GM19397 (cell line): ENCODE results near the gene AGAP1.

ENCODE experiments used
- ATAC-seq: cut with Tn5 transposase; IDR thresholded peaks from one replicate; pipeline ENCODE4 v1.9.1; 2021; ENCODE audit warnings: mild to moderate bottlenecking, moderate library complexity; ENCODE audit not compliant: unreplicated experiment

AGAP1 gene

GRCh38 chr2:235486729-235487128, 7.1 kb upstream of the AGAP1 start:
- ATAC-seq, result no peak

DNA sequence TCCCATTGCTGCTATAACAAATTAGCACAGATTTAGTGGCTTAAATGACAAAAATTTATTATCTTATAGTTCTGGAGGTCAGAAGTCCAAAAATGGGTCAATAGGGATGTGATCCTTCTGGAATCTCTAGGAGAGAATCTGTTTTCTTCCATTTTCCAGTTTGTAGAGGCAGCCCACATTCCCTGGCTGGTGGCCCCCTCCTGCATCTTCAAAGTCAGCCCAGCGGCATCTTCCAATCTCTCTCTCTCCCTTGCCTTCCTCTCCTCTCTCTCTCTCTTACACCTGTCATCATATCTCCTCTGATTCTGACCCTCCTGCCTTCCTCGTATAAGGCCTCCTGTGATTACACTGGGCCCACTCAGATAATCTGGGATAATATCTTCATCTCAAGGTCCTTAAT, 3.9 kb upstream of the AGAP1 start:
- no peak for ATAC-seq

- no peak for ATAC-seq
Observed at GRCh38 chr2:235492850-235493344, 946 bp upstream of the AGAP1 start.

DNA sequence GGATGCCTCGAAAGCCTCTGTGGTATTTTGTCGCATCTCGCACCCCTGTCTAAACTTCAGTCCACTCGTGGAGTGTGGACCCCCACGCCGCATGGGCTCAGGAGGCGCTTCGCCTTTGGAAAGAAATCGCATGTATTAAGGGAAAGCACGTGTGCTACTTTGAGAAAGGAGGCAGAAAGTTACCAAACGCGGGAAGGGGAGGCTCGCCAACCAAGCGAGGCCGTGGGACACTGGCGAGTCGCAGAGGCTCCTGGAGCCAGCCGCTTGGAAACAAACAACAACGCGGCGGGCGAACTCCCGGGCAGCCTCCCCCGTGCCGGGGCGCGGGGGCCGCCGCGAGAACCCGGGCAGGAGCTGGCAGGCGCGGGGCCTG, 455 bp upstream of the AGAP1 start:
- no peak for ATAC-seq

DNA sequence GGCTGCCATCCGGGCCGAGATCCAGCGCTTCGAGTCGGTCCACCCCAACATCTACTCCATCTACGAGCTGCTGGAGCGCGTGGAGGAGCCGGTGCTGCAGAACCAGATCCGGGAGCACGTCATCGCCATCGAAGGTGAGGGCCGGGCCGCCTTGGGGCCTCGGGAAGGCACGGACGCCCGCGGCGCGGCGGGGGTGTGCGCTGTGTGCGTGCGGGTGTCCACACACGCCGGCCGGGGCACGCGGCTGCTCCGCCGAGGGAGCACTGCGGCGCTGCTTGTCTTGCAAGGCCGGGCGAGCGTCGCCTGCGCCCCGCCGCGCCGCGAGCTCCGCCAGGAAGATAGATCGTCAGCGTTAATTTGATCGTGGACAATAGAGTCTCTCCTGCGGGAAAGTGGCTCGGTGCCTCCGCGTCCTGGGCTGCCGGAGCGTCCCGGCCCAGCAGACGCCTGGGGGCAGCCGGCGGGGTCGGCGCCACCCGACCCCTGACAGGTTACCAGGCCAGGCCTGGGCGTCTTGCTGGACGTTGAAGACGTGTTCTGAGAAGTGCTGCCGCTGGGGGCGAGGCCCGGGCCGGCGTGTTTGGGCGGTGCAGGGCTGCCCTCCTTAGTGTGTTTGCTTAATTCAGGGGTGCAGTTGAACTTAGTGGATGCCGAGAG, 1.0 kb downstream of the AGAP1 start:
- ATAC-seq, result no peak

DNA sequence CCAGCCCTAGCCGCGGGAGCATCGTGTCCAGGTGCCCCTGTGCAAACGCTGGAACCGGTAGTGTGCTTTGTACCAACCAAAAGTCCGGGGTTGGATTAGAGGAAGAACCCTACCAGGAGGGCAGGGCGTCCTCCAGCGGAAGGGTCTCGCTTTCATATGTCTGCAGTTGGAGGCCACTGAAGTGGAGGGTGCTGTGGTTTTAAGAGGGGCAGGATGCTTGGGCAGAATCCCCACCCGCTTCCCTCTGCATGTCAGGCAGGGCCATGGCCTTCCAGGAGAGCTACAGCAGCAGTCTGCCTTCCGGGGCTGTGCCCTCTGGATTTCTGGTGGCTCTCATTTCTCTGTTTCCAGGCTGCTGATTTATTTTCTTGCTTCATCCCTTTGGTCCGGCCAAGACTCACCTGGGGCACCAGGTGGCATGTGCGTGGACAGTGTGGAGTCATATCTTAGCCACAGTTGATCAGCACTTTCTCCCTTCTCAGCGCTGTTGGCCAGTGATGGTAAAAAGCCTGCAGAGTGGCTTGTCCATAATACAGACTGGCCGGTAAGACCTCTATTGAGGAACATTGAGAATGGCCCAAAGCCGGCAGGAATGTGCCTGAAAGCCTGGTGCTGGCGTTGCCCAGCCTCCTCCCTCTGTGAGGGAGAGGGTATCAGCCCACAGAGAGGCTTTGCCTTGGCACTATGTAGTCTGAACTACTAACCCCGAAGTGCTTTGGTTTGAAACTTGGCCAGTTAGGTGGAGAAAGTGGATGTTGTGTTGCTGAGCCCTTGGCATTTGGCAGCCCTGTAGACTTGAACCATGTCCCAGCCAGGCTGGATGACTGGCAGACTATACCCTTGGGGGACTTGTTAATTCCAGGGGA, 1.8 kb downstream of the AGAP1 start:
- ATAC-seq, result no peak

GRCh38 chr2:235496239-235496621, 2.4 kb downstream of the AGAP1 start:
- no peak for ATAC-seq

GRCh38 chr2:235497096-235497495, 3.3 kb downstream of the AGAP1 start:
- no peak for ATAC-seq

- no peak for ATAC-seq
Observed at GRCh38 chr2:235498541-235498940, 4.7 kb downstream of the AGAP1 start.

GRCh38 chr2:235498946-235499812, 5.3 kb downstream of the AGAP1 start:
- ATAC-seq, result no peak

- no peak for ATAC-seq
Observed at GRCh38 chr2:235500110-235500760, 6.4 kb downstream of the AGAP1 start.

- ATAC-seq, result no peak
Observed at GRCh38 chr2:235500761-235501672, 7.2 kb downstream of the AGAP1 start.

DNA sequence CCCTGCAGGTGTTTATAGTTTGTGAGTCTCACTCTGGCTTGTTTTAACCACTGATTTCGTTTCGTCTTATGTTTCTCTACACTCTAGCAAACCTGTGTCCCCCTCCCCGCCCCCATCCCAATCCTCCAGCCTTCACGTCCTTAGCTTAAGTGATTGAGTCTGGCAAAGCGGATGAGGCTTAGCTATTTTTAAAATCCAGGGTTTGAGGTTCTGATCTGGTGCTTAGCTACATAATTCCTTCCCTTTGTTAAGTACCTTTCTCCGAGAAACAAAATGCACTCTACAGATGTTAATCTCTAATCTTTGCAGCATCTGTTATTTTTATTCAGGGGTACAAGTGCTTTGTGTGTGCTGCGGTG, 7.8 kb downstream of the AGAP1 start:
- no peak for ATAC-seq

DNA sequence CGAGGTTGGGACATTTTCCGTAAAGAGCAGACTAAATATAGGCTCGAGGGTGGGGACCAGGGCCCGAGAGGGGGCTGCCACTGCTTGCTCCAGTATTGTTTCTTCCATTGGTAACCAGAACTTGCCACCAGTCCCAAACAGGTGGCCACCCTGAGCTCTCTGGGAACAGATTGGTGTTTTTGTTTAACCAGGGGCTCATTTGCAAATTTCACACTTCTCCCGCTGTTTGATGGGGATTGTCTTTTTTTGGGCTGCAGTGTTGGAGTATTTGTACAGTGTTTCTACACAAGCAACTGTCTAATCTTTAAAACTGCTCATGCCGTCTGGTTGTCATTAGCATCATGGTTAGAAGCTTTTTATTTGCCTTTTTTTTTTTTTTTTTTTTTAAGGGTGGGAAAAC, 8.5 kb downstream of the AGAP1 start:
- ATAC-seq, result no peak

GRCh38 chr2:235504441-235505180, 10.8 kb downstream of the AGAP1 start:
- no peak for ATAC-seq

DNA sequence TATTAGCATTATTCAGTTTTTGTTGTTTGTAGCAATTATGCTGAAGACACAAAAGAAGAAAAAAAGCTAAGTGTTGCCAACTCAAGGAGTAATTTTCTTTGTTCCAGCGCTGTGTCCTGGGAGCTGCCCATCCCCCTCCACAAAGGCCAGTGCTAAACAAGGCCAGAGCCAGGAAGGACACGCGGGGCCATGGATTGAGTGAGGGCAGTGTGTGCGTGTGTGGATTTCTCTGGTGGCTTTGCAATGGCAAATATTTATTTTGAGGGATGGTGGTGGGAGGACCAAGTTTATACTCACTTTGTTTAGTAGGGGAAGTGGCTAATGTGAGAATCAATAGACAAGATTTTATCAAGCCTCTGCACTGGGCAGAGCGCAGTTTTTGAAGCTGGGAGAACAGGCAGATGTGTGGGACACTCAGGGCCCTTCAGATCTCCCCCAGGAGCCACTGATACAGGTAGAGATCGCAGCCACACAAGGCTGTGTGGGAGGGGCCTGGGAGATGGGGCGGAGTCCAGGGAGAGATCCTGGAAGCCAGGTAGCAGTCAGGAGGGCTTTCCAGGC, 11.4 kb downstream of the AGAP1 start:
- ATAC-seq, result no peak

DNA sequence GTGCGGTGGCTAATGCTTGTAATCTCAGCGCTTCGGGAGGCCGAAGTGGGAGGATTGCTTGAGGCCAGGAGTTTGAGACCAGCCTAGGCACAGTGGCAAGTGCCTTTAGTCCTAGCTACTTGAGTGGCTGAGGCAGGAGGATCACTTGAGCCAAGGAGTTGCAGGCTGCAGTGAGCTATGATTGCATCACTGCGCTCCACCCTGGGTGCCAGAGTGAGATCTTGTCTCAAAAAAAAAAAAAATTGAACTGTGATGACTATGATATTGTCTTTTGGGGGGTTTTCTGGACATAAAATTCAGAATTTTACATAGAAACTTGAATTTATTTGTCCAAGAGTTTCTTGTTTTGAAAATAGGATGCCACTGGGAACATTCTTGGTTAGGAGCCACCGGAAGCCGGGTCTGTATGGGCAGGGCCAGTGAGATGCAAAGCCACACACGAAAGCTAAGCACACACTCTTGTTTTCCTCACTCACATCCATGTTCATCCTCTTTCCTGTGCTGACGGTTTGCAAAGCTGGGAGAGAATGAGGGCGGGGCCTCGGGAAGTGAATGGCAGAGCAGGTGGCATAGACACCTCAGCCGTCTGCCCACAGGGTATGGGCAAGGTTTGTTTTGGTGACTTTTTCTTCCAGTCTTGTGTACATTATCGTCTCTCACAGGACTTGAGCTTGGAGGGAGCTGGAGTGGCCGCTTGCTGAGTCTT, 12.6 kb downstream of the AGAP1 start:
- no peak for ATAC-seq

DNA sequence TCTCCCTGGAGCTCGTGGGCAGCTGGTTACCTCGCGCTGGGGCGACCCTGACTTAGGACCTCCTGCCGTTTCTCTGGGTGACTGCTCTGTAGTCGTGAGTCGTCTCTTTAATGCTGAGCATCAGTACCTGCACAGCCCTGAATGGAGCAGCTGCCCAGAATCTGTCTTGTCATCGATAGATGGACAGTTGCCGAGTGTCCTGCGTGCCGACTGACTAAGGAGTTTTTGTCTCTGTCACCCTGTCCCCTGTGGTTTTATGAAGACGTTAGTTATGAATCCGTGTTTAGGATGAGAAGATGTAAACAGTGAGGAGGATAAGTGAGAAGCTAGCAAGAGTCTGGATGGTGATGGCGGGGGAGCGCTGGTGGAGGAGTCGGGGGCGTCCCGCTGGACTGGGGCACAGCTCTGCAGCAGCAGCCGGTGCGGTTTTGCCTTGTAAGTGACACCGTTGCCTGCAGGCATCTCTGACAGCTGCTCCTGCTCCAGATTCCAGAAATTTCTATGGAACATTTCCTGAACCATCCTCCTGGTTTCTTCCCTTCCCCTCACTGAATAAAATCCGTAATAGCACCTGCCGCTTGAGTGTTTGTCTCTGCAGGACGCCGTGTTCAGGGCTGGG, 13.3 kb downstream of the AGAP1 start:
- no peak for ATAC-seq
